Testis (tissue), 2 donors: ENCODE data around the gene ZNF576.
"Not testable (repeated sequence)": the region's sequence is repeated elsewhere in the genome, so short reads cannot be mapped to it uniquely, and the experiment has no call there.

Experiments used
- CTCF ChIP-seq, 3 experiments: fragments of 450-650 bp in 2 of 3; fragments of 200-600 bp in 1 of 3; sonication (generic) in 1 of 3; IDR thresholded peaks; one replicate each; pipeline ENCODE4 v1.5.1; 2016 to 2019; ENCODE audit warnings: antibody characterized with exemption in 3 of 3, mild to moderate bottlenecking in 2 of 3, moderate library complexity in 1 of 3
- POLR2A ChIP-seq: fragments of 450-650 bp; IDR thresholded peaks from one replicate; pipeline ENCODE4 v1.6.1; 2017; ENCODE audit warnings: antibody characterized with exemption, mild to moderate bottlenecking, moderate library complexity

GRCh38 chr19:43600326-43600725 lies 3.9 kb downstream of the ZNF576 start:
- TF ChIP-seq POLR2A; CTCF (IDR thresholded peaks at IDR 0.05): not testable (repeated sequence)
